Measurements from ENCODE around the gene RAB6A. TPM values are rescaled to one million over a fixed set of nuclear protein-coding genes. Genes with fewer than 3 reads are reported as not detected.

The RAB6A gene
- total and polyA plus RNA-seq, 10 of the 15 experiments (the other 5 are each of a cell fraction or from before 2014, with no cell fraction given) = 9.8 to 107 (median 34.1) TPM

DNA sequence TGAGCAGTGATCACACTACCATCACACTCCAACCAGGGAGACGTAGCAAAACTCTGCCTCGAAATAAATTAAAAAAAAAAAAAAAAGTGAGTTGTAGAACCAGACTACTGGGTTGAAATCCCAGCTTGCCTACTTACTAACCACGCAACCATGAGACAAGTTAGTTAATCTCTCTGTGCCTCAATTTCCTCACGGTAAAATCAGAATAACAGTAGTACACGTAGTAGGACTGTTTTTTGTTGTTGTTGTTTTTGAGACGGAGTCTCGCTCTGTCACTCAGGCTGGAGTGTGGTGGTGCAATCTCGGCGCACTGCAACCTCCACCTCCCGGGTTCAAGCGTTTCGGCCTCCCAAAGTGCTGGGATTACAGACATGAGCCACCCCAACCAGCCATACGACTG is 14.2 kb downstream of the RAB6A start:
- ATAC-seq = no peak
- Histone ChIP-seq H4K20me1 (ENCODE audit: control insufficient read depth, insufficient read depth) (no peaks in the 10 kb centered on the region), H2AFZ (ENCODE audit: control insufficient read depth, low read depth, low read length) (no peak overlapping the region), H3K79me2 (ENCODE audit: control insufficient read depth, insufficient read depth, low read length) (peaks cover 49% of the 10 kb centered on the region), H3K9ac (ENCODE audit: control insufficient read depth, insufficient read depth, low read length) (no peak overlapping the region), H3K36me3 (ENCODE audit: control insufficient read depth in 2 of 2, insufficient read depth in 2 of 2, low read length in 1 of 2) (no peaks in the 10 kb centered on the region), H3K27me3 (replicated peaks in 1 of 2; ENCODE audit: control insufficient read depth in 2 of 2, insufficient read depth in 2 of 2, low read length in 1 of 2) (no peaks in the 10 kb centered on the region), H3K4me1 (ENCODE audit: control insufficient read depth, insufficient read depth, low read length) (no peaks in the 10 kb centered on the region), H3K9me3 (replicated peaks; ENCODE audit: control insufficient read depth, insufficient read depth, low read length) (no peaks in the 10 kb centered on the region), H3K4me2 (ENCODE audit: control insufficient read depth, insufficient read depth) (no peak overlapping the region), H3K4me3 (no peak overlapping the region), H3K27ac (ENCODE audit: control insufficient read depth, insufficient read depth) (no peak overlapping the region)
- intact Hi-C loops (cut with micrococcal nuclease; ENCODE audit: unreplicated experiment) (no loop called here), in situ Hi-C loops (cut with MboI) (no loop called here)
- ChIA-PET POLR2A (no interaction called here), CTCF (interaction anchor here (1.7 kb wide), 1 partner anchor 19 kb away, joined by 6 read pairs; no protein-coding TSS in a partner anchor), RAD21 (ENCODE audit: unreplicated experiment) (no interaction called here), SMC1A (ENCODE audit: uncharacterized antibody, unreplicated experiment) (interaction anchor here (0.6 kb wide), 1 partner anchor 142 kb away, joined by 3 read pairs; no protein-coding TSS in a partner anchor)
- WGBS (ENCODE audit: insufficient coverage, insufficient replicate concordance, low lambda C conversion rate, missing lambda C conversion rate) = 98% methylated on average over 13 of the region's 13 CpGs
- no TSS peak for BruUV-seq (replicated peaks)
- TF ChIP-seq JUNB (IDR thresholded peaks at IDR 0.05) (no peak), CEBPB (IDR thresholded peaks at IDR 0.05; ENCODE audit: borderline replicate concordance in 1 of 2, low read depth in 2 of 2, low read length in 2 of 2) (no peak), HCFC1 (IDR thresholded peaks at IDR 0.05; ENCODE audit: low read length) (no peak), BRCA1 (IDR thresholded peaks at IDR 0.05; ENCODE audit: low read depth, low read length) (no peak), SMAD5 (IDR thresholded peaks at IDR 0.05; ENCODE audit: low read depth) (no peak), CBX5 (IDR thresholded peaks at IDR 0.05; ENCODE audit: low read depth) (no peak), JUND (IDR thresholded peaks at IDR 0.05; ENCODE audit: low read depth, low read length) (no peak)
- no peak for DNase-seq (ENCODE audit: low read depth, low spot score)
- FAIRE-seq = no peak

DNA sequence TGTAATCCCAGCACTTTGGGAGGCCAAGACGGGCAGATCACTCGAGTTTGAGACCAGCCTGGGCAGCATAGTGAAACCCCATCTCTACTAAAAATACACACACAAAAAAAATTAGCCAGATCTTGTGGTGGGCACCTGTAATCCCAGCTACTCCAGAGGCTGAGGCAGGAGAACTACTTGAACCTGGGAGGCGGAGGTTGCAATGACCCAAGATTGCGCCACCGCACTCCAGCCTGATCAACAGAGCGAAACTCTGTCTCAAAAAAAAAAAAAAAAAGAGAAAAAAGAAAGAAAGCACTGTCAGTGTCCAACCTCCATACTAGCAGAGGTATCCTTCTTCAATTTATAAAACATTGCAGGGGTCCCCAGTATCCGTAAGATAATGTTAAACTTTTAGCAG is 17.8 kb downstream of the RAB6A start:
- intact Hi-C loops (cut with micrococcal nuclease; ENCODE audit: unreplicated experiment) (no loop called here), in situ Hi-C loops (cut with MboI) (no loop called here)
- POLR2A ChIA-PET = no interaction called here

More for the DNA sequence above, 17.8 kb downstream of the RAB6A start:
- ATAC-seq (no peak), DNase-seq (ENCODE audit: low read depth, low spot score) (no peak), FAIRE-seq (no peak)
- H3K4me2 ChIP-seq (ENCODE audit: control insufficient read depth, insufficient read depth) = no peak overlapping the region
- H3K4me1 ChIP-seq (ENCODE audit: control insufficient read depth, insufficient read depth, low read length) = no peaks in the 10 kb centered on the region
- 76% methylated on average over 5 of the region's 7 CpGs for WGBS (ENCODE audit: insufficient coverage, insufficient replicate concordance, low lambda C conversion rate, missing lambda C conversion rate)
- H4K20me1 ChIP-seq (ENCODE audit: control insufficient read depth, insufficient read depth) = no peaks in the 10 kb centered on the region
- no peak for TF ChIP-seq TAF1 (IDR thresholded peaks at IDR 0.05; ENCODE audit: borderline replicate concordance, low read depth, low read length)
- TF ChIP-seq CEBPB (IDR thresholded peaks at IDR 0.05; ENCODE audit: borderline replicate concordance in 1 of 2, low read depth in 2 of 2, low read length in 2 of 2) = no peak
- TF ChIP-seq SMAD5 (IDR thresholded peaks at IDR 0.05; ENCODE audit: low read depth) = no peak
- no peak for TF ChIP-seq CREM (IDR thresholded peaks at IDR 0.05; ENCODE audit: low read depth)
- no peak for TF ChIP-seq RELA (IDR thresholded peaks at IDR 0.05; ENCODE audit: borderline replicate concordance, partially characterized antibody)
- no peak for TF ChIP-seq POU2F2 (IDR thresholded peaks at IDR 0.05; ENCODE audit: borderline replicate concordance, low read depth, low read length)
- TF ChIP-seq, protein P1, sequence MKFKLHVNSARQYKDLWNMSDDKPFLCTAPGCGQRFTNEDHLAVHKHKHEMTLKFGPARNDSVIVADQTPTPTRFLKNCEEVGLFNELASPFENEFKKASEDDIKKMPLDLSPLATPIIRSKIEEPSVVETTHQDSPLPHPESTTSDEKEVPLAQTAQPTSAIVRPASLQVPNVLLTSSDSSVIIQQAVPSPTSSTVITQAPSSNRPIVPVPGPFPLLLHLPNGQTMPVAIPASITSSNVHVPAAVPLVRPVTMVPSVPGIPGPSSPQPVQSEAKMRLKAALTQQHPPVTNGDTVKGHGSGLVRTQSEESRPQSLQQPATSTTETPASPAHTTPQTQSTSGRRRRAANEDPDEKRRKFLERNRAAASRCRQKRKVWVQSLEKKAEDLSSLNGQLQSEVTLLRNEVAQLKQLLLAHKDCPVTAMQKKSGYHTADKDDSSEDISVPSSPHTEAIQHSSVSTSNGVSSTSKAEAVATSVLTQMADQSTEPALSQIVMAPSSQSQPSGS (IDR thresholded peaks at IDR 0.05; ENCODE audit: low read length) = no peak
- no peak for TF ChIP-seq CBFB (IDR thresholded peaks at IDR 0.05; ENCODE audit: low read depth)
- TF ChIP-seq, protein P2, sequence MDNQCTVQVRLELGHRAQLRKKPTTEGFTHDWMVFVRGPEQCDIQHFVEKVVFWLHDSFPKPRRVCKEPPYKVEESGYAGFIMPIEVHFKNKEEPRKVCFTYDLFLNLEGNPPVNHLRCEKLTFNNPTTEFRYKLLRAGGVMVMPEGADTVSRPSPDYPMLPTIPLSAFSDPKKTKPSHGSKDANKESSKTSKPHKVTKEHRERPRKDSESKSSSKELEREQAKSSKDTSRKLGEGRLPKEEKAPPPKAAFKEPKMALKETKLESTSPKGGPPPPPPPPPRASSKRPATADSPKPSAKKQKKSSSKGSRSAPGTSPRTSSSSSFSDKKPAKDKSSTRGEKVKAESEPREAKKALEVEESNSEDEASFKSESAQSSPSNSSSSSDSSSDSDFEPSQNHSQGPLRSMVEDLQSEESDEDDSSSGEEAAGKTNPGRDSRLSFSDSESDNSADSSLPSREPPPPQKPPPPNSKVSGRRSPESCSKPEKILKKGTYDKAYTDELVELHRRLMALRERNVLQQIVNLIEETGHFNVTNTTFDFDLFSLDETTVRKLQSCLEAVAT (IDR thresholded peaks at IDR 0.05) = no peak
- RAD21 ChIA-PET (ENCODE audit: unreplicated experiment) = no interaction called here
- no peak overlapping the region for H3K9ac ChIP-seq (ENCODE audit: control insufficient read depth, insufficient read depth, low read length)
- H2AFZ ChIP-seq (ENCODE audit: control insufficient read depth, low read depth, low read length) = no peak overlapping the region
- H3K36me3 ChIP-seq (ENCODE audit: control insufficient read depth in 2 of 2, insufficient read depth in 2 of 2, low read length in 1 of 2) = no peaks in the 10 kb centered on the region
- CTCF ChIA-PET = interaction anchor here (0.6 kb wide), 1 partner anchor 510 kb away, joined by 3 read pairs; no protein-coding TSS in a partner anchor
- H3K9me3 ChIP-seq (replicated peaks; ENCODE audit: control insufficient read depth, insufficient read depth, low read length) = no peaks in the 10 kb centered on the region
- SMC1A ChIA-PET (ENCODE audit: uncharacterized antibody, unreplicated experiment) = interaction anchor here (0.6 to 1.3 kb wide), 2 partner anchors 17 to 146 kb away, joined by 3 read pairs; no protein-coding TSS in a partner anchor
- no peaks in the 10 kb centered on the region for H3K27me3 ChIP-seq (replicated peaks in 1 of 2; ENCODE audit: control insufficient read depth in 2 of 2, insufficient read depth in 2 of 2, low read length in 1 of 2)
- peaks cover 28% of the 10 kb centered on the region for H3K79me2 ChIP-seq (ENCODE audit: control insufficient read depth, insufficient read depth, low read length)
- no peak overlapping the region for H3K4me3 ChIP-seq
- H3K27ac ChIP-seq (ENCODE audit: control insufficient read depth, insufficient read depth) = no peak overlapping the region
- no TSS peak for BruUV-seq (replicated peaks)

Data from GM12878 (cell line).